Colonic mucosa (tissue), 4 donors: ENCODE data around the gene NECAB2. TPM values are rescaled to one million over a fixed set of nuclear protein-coding genes. Genes with fewer than 3 reads are reported as not detected.

Experiments
- DNase-seq: peaks from one replicate; pipeline ENCODE4 v3.0.0-alpha.2; 2020
- H3K27ac ChIP-seq: fragments of 200-600 bp; one replicate; pipeline ENCODE4 v1.8.0; 2021
- H3K27me3 ChIP-seq: fragments of 200-600 bp; one replicate; pipeline ENCODE4 v1.8.0; 2021
- H3K36me3 ChIP-seq: fragments of 200-600 bp; one replicate; pipeline ENCODE4 v1.8.0; 2021
- H3K4me1 ChIP-seq: fragments of 200-600 bp; one replicate; pipeline ENCODE4 v1.8.0; 2021; ENCODE audit warnings: mild to moderate bottlenecking
- H3K4me3 ChIP-seq: fragments of 200-600 bp; one replicate; pipeline ENCODE4 v1.8.0; 2021
- H3K9ac ChIP-seq, 2 donors: one replicate each; pipeline ENCODE4 v1.7.0; 2013; ENCODE audit warnings: control low read depth in 2 of 2, low read depth in 2 of 2, low read length in 2 of 2
- H3K9me3 ChIP-seq: fragments of 200-600 bp; one replicate; pipeline ENCODE4 v1.8.0; 2021
- intact Hi-C: fragments of 100-400 bp; cut with DNase I; formaldehyde crosslinking; loops from one replicate; pipeline ENCODE4 v1.14.1; 2022
- total RNA-seq, 2 donors: library from RNA; stranded (reverse); fragmentation: NEBNext Ultra II Directional in 1 of 2; extraction: Animal tissue kit (Norgen Biotek cat#: 25700) in 1 of 2; gene quantifications; one replicate each; pipeline ENCODE4 v1.2.1, GENCODE V29; 2021
- TF ChIP-seq, protein P1 (sequence below): fragments of 200-600 bp; IDR thresholded peaks from one replicate; pipeline ENCODE4 v1.8.0; 2022; ENCODE audit warnings: antibody characterized with exemption, mild to moderate bottlenecking
- donor health status: healthy.
- donor health status: DM: no; HTN: no; CAD: no.
- donor health status: DM: no; HTN: no; CAD: no.

Gene NECAB2
- total RNA-seq, 2 donors from 2014 or later = 0.25 to 0.42 TPM

DNA sequence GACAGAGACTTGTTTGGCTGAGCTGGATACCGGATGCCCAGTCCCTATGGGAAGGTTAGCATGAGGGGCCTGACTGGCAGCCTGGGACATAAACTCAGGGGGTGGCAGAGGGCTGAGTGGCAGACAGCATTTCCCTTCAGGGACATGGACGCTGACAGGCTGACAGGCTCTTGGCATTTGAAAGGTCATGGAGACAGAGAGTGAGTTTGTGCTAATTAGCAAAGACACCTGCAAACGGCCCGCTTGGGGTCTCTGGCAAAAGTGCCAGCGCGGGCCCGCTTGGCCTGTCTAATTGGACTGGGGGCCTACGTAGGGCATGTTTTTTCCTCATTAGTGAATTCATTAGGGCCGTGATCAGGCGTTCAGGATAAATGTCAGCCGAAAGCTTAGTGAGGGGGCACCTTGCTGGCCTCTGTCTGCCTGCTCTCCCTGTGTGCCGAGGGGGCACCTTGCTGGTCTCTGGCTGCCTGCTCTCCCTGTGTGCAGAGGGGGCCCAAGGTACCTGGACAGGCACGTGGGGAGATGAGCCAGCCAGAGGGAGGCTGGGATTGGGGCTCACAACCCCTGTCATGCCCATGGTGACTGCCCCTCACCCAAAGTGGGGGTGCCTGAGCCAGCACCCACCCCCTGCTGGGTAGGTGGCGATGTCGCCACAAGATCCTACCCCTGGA lies 7.7 kb downstream of the NECAB2 start:
- no peak overlapping the region for H3K4me3 ChIP-seq
- intact Hi-C loops = no loop called here
- no peak overlapping the region for H3K9ac ChIP-seq
- H3K27me3 ChIP-seq = no peaks in the 10 kb centered on the region
- no peak for DNase-seq
- no peaks in the 10 kb centered on the region for H3K4me1 ChIP-seq
- H3K27ac ChIP-seq = no peak overlapping the region
- H3K36me3 ChIP-seq = no peaks in the 10 kb centered on the region
- TF ChIP-seq, protein P1, sequence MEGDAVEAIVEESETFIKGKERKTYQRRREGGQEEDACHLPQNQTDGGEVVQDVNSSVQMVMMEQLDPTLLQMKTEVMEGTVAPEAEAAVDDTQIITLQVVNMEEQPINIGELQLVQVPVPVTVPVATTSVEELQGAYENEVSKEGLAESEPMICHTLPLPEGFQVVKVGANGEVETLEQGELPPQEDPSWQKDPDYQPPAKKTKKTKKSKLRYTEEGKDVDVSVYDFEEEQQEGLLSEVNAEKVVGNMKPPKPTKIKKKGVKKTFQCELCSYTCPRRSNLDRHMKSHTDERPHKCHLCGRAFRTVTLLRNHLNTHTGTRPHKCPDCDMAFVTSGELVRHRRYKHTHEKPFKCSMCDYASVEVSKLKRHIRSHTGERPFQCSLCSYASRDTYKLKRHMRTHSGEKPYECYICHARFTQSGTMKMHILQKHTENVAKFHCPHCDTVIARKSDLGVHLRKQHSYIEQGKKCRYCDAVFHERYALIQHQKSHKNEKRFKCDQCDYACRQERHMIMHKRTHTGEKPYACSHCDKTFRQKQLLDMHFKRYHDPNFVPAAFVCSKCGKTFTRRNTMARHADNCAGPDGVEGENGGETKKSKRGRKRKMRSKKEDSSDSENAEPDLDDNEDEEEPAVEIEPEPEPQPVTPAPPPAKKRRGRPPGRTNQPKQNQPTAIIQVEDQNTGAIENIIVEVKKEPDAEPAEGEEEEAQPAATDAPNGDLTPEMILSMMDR = no peak
- H3K9me3 ChIP-seq = no peaks in the 10 kb centered on the region

DNA sequence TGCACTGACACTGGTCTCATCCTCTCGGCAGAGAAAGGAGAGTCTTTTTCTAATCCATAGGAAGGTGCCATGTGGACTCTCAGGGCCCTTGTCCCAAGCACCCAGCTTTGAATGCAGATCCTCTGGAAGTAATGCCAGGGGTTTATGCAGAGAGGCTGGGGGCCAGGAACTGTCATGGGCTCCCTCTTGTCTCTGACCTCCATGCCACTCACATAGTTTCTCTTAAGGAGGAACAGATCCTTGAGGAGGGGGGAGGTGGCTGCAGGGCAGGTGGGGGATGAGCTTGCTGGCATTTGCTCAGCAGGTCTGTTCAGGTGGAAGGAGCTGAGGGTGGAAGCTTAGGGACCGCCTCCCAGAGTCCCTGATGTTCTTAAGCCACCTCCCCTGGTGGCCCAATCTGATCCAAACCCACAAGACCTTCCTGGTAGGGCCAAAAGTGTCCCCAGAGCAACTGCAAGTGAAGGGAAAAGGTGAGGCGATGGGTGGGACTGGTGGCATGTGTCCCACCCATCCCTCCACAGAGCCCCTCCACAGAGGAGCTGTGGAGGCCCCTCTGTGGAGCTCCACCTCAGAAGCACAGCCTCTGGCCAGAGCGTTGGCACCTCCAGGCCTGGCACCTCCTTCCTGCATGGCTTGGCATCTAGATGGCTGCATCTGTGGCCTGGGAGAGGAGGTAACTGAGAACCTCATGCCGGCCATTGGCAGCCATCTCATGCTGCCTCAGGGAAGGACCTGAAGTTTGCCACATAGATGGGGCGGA lies 9.2 kb downstream of the NECAB2 start:
- TF ChIP-seq, protein P1 = no peak
- H3K27me3 ChIP-seq = no peaks in the 10 kb centered on the region
- no peaks in the 10 kb centered on the region for H3K36me3 ChIP-seq
- H3K4me3 ChIP-seq = no peak overlapping the region
- H3K4me1 ChIP-seq = no peaks in the 10 kb centered on the region
- H3K9ac ChIP-seq = no peak overlapping the region
- H3K9me3 ChIP-seq = no peaks in the 10 kb centered on the region
- no peak for DNase-seq
- intact Hi-C loops = no loop called here
- H3K27ac ChIP-seq = no peak overlapping the region

DNA sequence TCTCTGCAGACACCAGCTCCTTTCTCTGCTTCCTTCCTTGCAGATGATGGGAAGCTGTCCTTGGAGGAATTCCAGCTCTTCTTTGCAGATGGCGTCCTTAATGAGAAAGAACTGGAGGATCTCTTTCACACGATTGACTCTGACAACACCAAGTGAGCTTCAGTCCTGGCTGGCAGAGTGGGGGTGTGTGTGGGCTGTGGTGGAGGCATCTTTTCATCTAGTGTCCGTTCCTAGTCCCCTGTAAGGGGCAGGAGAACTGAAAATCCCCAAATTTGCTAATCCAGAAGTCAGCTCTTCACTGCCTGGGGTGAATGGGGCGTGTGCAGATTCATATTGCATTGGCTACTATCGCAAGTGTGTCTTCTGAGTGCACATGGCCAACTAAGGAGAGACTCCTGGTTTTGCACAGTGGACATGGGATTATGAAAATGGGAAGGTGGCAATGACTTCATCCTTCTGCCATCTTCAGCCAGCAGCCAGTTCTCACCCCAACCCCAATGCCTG lies 10.4 kb downstream of the NECAB2 start:
- no peak overlapping the region for H3K27ac ChIP-seq
- H3K4me1 ChIP-seq = no peaks in the 10 kb centered on the region
- no peak overlapping the region for H3K9ac ChIP-seq
- DNase-seq = no peak
- H3K27me3 ChIP-seq = no peaks in the 10 kb centered on the region
- TF ChIP-seq, protein P1 = no peak
- no peaks in the 10 kb centered on the region for H3K9me3 ChIP-seq
- intact Hi-C loops = no loop called here
- no peaks in the 10 kb centered on the region for H3K36me3 ChIP-seq
- H3K4me3 ChIP-seq = no peak overlapping the region

DNA sequence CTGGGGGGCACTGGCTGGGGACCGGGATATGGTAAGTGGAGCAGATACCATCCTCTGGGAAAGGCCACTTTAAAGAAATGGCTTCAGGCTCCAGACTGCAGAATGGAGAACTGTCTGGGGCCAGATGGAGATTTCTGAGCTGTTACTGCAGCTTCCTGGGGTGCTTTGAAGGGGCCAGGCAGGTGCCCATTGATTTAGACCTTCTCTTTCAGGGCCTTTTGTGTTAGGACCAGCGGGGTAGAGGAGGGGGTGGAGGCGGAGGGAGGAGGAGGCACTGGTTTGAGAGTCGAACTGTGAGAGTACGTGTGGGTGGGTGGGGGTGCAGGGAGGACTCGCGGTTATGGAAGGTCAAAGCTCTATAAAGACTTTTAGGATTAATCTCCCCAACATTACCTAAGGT lies 11.4 kb downstream of the NECAB2 start:
- Histone ChIP-seq H3K9me3 (no peaks in the 10 kb centered on the region), H3K27me3 (no peaks in the 10 kb centered on the region), H3K4me1 (no peaks in the 10 kb centered on the region), H3K27ac (no peak overlapping the region), H3K36me3 (no peaks in the 10 kb centered on the region), H3K4me3 (no peak overlapping the region), H3K9ac (no peak overlapping the region)
- intact Hi-C loops = no loop called here
- TF ChIP-seq, protein P1 = no peak
- DNase-seq = no peak

DNA sequence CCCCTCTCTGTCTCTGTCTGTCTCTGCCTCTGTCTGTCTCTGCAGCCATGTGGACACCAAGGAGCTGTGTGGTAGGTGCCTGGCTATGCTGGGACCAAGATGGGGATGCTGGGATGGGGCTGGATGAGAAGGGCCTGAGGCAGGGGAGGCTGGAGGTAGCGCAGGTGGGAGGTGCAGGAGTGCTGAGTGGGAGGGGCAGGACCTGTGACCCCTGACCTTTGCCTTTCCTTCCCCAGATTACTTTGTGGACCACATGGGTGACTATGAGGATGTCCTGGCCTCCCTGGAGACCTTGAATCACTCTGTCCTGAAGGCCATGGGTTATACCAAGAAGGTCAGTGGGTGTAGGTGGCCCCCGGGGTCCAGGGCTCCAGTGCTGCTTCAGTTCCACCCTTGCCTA lies 12.8 kb downstream of the NECAB2 start:
- Histone ChIP-seq H3K4me1 (no peaks in the 10 kb centered on the region), H3K9me3 (no peaks in the 10 kb centered on the region), H3K27ac (no peak overlapping the region), H3K36me3 (no peaks in the 10 kb centered on the region), H3K27me3 (no peaks in the 10 kb centered on the region), H3K9ac (no peak overlapping the region), H3K4me3 (no peak overlapping the region)
- no peak for DNase-seq
- TF ChIP-seq, protein P1 = no peak
- intact Hi-C loops = loop anchor here (10.0 kb wide), 1 partner anchor 264 kb away; the partner anchor contains the start of gene KCNG4
